PFSK-1 (cell line): ENCODE results near the gene PC.

Source experiments
- POLR2AphosphoS5 ChIP-seq: IDR thresholded peaks from 2 replicates; pipeline ENCODE4 v1.6.1; 2012; ENCODE audit warnings: low read depth, mild to moderate bottlenecking, control low read depth, low read length, moderate library complexity
- REST ChIP-seq, 2 experiments: IDR thresholded peaks; 2 replicates each; pipeline versions ENCODE4 v1.6.1 to v1.8.0; 2011 to 2012; ENCODE audit warnings: low read depth in 2 of 2, low read length in 2 of 2, control low read depth in 1 of 2, inconsistent platforms in 1 of 2, mild to moderate bottlenecking in 1 of 2, moderate library complexity in 1 of 2; ENCODE audit not compliant: insufficient read depth in 1 of 2
- SIN3A ChIP-seq: IDR thresholded peaks from 2 replicates; pipeline ENCODE4 v1.6.1; 2012; ENCODE audit warnings: mild to moderate bottlenecking, low read length, moderate library complexity, borderline replicate concordance; ENCODE audit not compliant: insufficient read depth
- TAF1 ChIP-seq: IDR thresholded peaks from 2 replicates; pipeline ENCODE4 v1.6.1; 2012; ENCODE audit warnings: low read length, control low read depth, borderline replicate concordance; ENCODE audit not compliant: insufficient read depth

DNA sequence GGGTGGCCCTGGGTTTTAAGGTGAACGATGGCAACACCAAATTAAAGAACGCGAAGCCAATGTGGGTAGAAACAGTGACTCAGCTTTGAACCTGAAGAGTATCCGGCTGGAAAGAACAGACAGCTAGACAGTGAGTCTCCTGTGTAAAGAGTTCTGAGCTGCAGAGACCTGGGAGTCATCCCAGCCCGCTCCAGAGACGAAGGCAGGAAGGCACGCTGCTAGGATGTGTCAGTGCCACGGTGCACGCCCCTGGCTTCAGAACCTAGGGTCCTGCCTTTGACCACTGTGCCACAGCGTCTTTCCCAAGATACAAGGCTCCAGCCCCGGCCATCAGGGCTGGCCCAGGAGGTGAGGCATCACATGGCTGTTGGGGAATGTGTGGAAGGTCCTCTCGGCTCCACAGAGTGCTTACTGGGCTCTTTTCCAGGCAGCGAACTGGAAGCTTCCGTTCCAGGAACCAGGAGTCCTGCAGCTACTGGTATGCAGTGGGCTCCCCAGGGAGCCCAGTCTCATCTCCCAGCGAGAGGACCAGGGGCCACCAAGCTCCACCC lies 71.4 kb downstream of the PC start:
- no peak for TF ChIP-seq TAF1
- no peak for TF ChIP-seq REST (IDR thresholded peaks at IDR 0.05; ENCODE audit: insufficient read depth in 1 of 2, low read depth in 2 of 2, low read length in 2 of 2)
- TF ChIP-seq SIN3A: no peak
- no peak for TF ChIP-seq POLR2AphosphoS5
